C1 segment of cervical spinal cord (tissue), 14 donors: ENCODE results near the gene SLC12A2.

ENCODE experiments used
- DNase-seq, 14 donors: peaks; one replicate each; lab custom pipeline; 2025; lab: John Stamatoyannopoulos, UW

Gene SLC12A2

DNA sequence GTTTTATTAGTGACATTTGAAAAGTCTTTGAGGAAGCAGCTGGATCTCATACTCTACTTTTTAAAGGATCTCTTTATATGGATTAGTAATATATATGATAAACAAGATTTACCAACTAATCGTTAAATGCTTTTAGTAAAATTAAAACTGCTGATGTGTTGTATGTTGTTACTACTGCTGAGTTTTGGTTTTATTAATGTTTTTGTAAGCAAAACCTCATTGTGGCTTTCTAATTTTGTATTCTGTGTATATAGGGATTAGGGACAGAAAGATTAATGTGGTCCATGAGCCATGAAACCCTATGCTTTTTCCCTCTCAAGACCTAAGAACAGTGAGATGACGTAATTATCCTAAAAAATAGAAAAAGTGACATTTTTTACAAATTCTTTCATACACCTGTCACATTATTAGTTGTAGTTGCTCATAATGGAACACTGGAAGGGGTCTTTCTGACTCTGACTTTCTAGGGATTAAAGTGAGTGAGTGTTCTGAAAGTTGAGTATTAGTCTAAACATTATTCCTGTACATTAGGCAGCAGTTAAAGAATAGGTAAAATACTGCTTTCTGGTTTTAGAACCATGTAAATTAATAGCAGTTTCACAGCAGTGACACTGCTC, 85.9 kb downstream of the SLC12A2 start:
- DNase-seq, result no peak

DNA sequence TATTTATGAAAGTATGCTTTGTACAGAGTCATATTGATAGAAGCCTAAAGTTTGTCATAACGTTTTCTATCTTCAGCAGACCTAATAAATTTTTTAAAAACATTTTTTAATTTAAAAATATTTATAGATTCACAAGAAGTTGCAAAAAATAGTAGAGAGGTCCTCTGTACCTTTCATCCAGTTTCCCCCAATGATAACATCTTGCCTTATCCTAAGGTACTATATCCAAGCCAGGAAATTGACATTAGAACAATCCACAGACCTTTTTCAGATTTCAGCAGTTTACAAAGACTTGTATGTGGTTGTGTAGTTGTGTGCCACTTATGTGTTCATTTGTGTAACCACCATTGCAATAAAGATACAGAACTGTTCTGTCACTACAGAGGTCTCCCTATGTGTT, 88.5 kb downstream of the SLC12A2 start:
- DNase-seq, result no peak

DNA sequence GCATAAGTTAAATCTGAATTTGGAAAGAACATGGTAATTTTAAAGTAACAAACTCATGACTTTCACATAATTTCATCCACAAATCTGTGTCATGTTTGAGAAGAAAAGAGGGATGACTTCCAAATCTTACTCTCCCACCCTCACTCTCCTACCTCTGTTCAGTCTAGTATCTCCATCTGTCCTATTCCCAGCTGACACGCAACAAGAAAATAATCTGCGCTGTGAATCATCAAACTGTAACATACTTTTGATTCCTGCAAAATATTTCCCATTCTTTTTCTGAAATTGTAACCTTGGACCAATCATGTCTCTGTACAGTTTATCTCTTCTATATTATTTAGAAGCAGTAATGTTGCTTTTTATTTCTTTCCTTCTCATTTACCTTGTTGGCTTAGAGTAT, 91.4 kb downstream of the SLC12A2 start:
- no peak for DNase-seq

DNA sequence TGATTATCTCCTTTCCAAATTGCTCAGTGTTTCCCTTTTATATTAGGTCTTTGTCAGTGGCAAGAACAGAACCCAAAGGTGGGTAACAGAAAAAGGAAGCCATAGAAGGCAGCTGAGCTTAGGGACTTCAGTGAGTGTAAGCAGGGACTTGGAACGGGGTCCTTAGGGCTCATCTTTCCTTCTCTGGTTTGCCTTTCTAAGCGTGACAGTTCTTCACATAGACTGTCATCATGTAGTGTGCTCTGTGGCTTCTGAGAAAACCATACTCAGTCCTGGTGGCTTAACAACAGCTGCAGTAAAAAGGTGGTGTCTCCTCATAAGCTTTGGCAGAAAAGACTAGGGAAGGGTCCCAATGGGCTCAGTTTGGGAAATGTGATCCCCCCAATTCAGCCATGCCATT, 108.8 kb downstream of the SLC12A2 start:
- no peak for DNase-seq

DNA sequence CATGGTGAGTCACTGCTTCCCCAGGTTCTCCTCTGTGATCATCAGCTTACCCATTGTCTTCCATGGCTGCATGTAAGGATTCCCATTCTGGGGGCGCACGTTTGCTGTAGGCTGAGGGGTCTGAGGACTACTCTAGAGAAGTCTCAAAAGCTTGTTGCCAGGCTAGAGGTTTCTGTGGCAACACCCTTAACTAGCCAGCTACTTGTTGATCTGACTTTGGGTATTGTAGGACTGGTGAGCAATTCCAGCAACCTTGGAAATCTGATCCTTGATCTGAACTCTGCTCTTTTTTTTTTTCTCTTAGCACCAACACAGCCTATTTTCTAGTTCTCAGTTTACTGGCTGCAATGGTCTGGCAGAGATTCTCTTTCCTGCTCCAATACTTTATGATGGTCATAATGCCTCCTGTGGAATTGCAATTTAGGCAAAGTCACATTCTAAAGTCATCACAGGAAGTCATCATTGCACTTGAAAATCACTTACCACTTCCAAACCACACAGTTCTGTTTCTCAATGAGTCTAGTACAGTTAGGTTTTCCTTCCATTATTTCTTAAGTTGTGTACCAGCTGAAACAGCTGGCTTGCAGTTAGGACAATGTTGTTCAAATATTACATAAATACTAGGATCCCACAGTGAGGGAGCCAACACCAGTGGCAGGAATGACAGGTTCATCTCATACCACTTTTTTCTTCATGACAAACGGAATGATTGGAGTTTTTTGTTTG, 110.3 kb downstream of the SLC12A2 start:
- DNase-seq, result no peak

DNA sequence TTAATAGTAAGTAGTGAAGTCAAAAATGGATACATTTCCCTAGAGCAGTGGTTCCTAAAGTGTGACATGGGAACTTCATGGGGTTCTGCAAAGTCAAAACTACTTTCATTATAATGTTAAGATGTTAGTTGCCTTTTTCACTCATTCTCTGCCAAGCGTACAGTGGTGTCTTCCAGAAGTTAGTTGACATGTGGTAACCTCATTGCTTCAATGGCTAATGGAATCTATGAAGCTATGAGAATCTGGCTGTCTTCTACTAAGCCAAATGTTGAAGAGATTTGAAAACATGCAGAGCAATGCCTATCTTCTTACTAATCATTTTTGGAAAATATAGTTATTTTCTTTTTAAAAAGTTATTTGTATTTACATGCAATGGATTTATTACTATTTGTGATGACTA, 111.8 kb downstream of the SLC12A2 start:
- DNase-seq, result no peak

DNA sequence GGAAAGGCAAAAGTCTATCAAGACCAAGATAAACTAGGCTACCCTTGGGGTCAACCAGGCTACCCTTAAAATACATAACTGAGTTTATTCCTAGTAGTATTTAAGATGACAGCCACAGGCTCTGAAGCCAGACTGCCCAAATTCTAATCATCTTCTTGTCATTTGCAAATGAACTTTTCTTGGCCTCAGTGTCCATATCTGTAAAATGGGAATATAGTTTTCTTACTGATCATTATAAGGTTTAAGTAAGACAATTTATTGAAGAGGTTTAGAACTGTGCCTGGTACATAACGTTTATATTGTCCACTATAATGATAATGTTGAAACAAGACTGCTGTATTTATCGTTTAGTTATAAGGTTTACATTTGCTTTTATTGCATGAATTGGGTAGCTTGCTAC, 112.5 kb downstream of the SLC12A2 start:
- DNase-seq, result no peak

DNA sequence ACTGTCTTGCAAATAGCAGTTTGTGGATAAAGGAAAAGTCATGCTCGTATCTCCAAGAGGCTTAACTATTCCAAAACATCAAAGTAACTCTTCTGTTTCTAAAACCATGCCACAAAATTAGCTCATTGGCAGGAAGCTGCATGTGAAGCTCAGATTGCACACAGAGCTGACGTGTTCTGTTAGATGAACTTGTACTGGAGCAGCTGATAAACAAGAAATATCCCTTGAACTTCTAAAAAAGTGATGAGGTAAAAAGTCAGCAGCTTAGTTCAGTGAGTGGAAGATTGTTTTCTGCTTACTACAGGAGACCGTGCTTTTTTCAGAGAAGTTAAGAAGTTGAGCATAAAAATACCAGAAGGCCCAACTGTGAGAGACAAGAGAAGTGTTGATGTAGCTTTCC, 113.2 kb downstream of the SLC12A2 start:
- DNase-seq, result no peak

DNA sequence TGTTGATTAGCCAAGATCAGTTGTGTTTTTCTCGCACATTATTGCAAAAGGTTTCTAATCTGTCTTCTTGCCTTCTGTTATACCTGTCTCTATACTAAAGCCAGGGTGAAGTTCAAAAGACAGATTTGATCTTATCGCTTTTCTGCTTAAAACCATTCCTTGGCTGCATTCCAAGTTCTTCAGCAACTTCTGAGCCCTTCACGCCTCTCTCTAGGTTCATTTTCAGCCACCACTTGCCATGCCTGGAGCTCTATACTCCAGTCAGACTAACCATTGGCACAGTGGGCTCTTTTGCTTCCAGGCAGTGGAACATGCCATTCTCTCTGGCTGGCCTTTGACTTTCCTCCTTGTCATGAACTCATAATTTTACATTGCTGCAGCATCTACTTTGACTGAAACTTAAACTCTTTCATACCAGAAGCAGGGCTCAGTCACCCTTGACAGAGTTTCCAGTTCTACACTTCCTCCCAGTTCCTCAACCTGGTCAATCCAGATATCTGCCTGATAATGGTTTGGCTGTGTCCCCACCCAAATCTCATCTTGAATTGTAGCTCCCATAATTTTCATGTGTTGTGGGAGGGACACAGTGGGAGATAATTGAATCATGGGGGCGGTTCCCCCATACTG, 114.4 kb downstream of the SLC12A2 start:
- no peak for DNase-seq

DNA sequence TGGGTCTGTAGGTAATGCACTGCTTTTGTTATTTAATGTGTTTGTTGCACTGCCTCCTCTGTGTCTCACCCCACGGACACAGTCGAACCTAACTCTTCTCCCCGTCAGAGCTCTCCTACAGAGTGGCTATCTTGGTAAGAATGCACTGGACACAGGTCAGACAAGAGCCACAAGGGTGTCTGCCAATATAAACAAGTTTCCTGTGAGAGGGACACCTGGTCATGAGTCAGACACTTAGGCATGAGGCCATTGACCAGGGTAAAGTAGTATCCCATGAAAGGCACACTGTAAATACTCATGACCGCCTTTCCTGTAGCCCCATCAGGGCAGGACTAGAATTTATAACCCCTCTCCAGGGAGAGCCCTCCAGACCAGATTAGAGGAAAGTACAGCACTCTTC, 115.5 kb downstream of the SLC12A2 start:
- DNase-seq, result no peak

DNA sequence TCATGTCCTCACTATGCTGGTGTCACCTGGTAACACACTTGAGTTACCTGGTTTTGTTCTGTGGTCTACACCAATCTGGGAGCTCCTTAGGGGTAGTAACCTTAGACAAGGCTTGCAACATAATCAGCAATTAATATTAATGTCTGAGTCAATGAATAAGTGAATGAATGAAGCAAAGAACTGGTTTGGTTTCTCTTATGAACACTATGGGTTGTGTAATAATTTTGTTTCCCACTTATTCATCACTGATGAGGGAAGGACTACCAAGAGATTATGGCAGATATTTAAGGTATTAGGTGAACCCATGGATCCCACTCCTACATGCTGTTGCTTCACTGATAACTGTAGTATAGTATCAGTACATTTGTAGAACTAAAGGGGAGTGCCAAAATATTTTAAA, 116.0 kb downstream of the SLC12A2 start:
- DNase-seq, result no peak

DNA sequence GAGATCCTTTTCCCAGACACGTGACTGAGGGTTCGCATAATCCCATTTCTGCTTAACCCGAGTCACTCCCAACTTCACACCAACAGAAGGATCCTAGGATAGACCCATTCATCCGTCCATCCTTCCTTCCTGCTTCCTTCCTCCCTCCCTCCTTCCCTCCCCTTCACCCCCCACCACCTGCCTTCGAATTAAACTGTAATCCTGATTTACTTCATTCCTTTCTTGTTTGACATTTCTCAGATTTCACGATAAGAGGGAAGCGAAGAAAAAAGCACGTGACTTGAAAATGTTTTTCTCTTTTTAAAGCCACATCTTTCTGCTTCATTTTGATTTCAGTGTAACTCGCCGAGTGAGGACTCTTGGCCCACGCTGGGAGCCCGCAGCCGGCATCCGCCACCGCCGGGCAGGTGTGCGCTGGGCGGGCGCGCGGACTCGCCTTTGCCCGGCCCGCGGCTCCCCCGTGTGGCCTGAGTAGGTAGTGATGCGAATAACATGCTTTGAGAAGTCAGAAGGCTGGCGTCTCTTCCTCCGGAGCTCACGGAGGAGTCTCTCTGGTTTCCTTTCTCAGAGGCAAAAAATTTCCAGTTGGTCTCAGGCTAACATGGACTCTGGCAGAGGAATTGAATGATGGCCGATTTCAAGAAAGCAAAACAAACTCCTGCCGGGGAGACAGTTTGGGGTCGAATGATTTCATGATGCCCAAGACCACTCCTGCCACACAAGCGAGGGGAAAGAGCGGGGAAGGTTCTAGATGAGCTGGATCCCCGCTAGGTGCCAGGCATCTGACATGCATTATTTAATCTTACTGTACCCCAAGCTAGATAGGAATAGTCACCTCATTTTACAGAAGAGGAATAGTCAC, 117.7 kb downstream of the SLC12A2 start:
- peak in 13 of 14 donors; percentile 9 to 77 (median 47) for DNase-seq

DNA sequence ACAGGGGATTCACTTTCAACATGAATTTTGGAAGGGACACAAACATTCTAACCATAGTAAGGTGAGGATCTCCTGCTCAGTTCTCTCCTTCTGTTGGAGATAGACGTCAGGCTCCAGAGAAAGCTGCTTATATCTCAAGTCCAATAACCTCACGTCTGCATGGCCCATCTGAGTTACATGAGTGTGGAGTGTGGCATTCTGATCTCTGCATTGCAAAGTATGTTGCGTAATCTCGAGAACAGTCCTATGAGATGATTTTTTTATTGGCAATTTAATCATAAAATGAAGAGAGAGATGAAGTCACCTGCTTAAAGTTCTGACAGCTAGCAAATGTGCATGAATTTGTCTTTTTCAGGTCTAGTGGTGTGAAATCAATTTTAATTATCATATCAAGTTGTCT, 118.8 kb downstream of the SLC12A2 start:
- no peak for DNase-seq

DNA sequence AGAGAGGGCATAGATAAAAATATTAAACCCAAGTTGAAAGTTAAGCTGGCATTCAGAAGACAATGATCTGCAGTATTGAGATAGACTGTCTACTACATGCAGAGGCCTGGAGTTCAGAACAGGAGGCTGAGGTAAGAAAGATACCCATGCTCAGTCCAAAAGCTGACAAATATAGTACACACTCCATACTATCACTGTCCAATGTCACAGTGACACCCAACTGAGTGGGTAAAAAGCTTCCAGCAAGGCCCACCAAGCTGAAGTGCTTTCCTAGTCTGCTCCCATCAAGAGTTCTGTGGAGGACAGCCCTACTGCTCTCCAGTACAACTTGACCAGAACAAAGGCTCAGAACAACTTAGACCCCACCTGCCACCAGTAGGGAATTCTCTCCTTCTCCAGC, 124.9 kb downstream of the SLC12A2 start:
- no peak for DNase-seq

DNA sequence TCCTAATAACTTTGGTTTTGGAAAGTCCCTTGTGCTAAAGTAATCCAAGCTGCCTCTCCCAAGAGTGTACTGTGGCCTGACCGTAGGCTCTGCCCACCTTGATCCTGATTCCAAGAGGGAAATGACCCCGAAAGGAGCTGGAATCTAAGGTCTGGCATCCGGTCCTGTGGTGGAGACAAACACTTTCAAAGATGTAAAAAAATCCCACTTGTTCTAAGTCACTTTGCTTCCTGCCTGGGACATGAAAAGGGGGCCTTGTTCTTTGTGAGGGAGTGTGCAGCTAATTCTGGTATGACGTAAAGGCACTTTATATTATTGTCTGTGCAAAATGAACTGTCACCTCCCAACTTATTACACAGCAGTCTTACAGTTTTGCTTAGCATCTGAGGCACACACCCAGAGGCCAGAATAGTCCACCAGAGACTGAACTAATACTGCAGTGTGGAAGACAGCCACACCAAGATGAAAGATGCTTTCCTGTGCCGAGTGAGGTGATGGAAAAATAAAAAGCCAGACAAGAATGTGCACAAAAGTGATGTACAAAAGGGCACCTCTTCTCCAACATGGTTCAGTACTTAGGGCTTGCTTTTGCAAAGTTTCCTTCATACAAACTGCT, 128.7 kb downstream of the SLC12A2 start:
- DNase-seq, result no peak

DNA sequence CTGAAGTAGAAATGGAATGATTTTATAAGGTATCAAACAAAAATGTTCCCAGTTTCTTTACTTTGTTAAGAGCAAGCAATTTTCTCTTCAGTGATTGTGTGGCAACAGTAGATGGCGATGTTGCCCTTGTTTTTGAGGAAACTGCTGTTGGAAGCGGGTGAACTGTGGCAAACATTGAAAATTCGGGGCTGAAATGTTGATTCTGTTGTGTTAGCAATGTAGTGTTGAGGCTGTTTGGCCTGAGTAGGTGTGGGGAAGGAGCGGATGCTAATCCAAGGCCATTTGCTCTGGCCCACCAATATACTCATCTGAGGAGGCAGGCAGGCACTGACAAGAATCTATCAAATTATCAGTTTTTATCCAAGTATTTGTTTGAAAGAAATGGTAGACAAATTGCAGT, 129.8 kb downstream of the SLC12A2 start:
- DNase-seq, result peak in 7 of 14 donors; percentile 6 to 57 (median 24)

DNA sequence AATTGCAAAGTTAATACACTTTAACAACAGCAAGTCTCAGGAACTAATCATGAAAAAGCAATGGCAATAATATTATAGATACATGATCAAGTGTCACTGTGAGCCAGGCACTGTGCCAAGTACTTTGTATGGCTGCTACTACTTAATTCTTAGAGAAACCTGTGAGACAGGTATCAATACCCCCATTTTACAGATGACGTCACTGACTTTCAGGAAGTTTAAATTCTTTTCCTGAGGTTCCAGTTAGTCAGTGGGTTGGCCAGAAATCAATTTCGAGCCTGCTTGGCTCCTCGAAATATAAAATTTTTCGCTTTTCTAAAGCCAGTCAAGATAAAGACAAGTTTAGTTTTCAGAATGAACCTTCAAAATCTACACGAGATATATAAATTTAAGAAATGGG, 130.3 kb downstream of the SLC12A2 start:
- no peak for DNase-seq

DNA sequence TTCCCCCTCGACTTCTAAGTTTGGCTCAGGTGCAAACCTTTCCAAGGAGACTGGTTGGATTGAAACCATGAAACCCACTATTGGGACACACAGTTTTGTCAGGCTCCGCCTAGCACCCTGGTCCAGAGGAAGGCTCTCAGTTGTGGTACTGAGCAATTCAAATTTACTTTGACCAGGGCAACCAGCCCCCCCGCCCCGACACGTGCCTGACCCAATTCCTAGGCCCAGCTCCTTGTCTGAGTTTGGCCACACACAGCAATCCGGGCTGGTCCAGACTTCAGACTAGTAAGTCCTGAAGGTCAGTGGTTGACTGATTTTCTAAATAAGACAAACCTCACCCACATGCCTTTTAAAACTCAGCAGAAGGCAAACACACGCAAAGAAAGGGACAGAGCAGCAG, 132.7 kb downstream of the SLC12A2 start:
- no peak for DNase-seq

DNA sequence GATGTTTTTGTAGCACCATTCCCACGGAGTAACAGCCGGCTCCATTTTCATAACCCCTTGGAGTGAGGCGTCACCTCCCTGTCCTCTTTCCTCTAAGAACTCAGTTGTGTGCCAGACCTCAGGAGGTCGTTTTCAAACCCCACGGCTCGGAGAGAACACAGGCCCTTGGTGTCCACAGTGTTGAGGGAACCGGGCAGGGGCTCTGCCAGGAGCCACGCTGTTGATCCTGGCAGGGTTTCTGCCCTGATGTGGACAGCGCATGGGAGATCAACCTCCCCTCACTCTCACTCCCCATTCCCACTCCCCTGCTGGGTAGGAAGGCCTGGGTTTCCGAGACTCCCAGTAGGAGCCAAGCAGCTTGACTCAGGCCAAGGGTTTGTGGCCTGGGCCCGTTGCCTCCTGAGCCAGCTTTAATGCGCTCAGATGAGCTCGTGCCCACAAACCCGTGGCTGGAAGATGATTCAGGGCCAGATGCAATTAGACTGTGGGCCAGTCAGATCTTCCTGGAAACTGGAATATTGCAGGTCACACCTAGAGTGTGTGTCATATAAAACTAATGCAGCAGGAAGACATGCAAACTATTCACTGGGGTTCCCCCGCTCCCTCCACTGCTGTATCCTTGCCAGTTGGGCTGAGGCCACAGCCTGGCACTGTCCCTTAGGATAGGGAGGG, 133.4 kb downstream of the SLC12A2 start:
- DNase-seq, result peak in 7 of 14 donors; percentile 13 to 79 (median 25)

DNA sequence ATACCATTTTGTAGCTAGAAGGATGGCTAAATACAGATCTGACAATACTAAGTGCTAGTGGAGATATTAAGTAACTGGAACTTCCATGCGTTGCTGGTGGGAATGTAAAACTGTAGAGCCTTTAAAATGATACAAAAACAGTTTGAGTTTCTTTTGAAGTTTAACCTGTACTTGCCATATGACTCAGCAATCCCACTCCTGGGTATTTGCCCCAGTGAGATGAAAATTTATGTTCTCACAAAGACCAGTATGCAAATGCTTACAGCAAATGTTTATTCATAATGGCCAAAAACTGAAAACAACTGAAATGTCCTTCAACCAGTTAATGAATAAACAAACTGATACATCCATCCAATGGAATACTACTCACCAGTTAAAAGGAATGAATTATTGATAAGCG, 137.3 kb downstream of the SLC12A2 start:
- no peak for DNase-seq

DNA sequence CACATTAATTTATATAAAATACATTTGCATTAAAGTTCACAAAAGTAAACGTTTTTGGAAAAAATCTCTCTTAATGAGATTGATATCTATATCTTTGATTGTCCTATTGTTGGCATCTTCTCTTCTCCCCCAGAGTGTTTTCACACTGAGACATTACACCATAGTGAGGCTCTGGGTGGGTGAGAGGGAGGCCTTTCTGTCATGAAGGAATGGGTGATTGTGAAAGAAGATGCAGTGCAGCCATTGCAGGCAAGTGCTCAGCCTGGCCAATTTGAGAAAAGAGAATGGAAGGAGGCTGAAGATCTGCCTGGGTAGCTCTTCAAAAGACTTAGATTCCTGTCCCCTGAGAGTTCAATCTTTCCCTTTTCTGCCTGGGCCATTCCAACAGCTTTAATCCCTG, 140.8 kb downstream of the SLC12A2 start:
- no peak for DNase-seq
